K562 (cell line): ENCODE data around the gene STEAP1B. TPM values are rescaled to one million over a fixed set of nuclear protein-coding genes. Genes with fewer than 3 reads are reported as not detected.
A peak's percentile ranks its signal among the peaks of the same experiment; 100 is the strongest.

Experiments used
- ARID1B ChIP-seq: fragments of 450-650 bp; IDR thresholded peaks from 2 replicates; pipeline ENCODE4 v1.6.1; 2016; ENCODE audit warnings: antibody characterized with exemption, mild to moderate bottlenecking, inconsistent platforms
- CBFA2T3 ChIP-seq: fragments of 450-650 bp; IDR thresholded peaks from 2 replicates; pipeline ENCODE4 v1.6.1; 2017
- CREM ChIP-seq: IDR thresholded peaks from 2 replicates; pipeline ENCODE4 v1.6.1; 2014; ENCODE audit warnings: antibody characterized with exemption, low read depth
- EP300 ChIP-seq: IDR thresholded peaks from 2 replicates; pipeline ENCODE4 v1.6.1; 2012; ENCODE audit warnings: low read length, improper control_type of control experiment
- ERF ChIP-seq: fragments of 450-650 bp; formaldehyde crosslinking; IDR thresholded peaks from 2 replicates; pipeline ENCODE4 v1.4.0; 2020; ENCODE audit warnings: mild to moderate bottlenecking, mixed read lengths
- MYC ChIP-seq, 2 experiments: fragments of 250-450 bp in 1 of 2; sonication (Bioruptor Pico) in 1 of 2; IDR thresholded peaks; 2 replicates each; pipeline versions ENCODE4 v1.5.1 to v1.6.1; 2012 to 2021; ENCODE audit warnings: low read depth in 2 of 2, borderline replicate concordance in 1 of 2, improper control_type of control experiment in 1 of 2, low read length in 1 of 2, mild to moderate bottlenecking in 1 of 2, moderate library complexity in 1 of 2
- ZNF592 ChIP-seq: fragments of 450-650 bp; IDR thresholded peaks from 2 replicates; pipeline ENCODE4 v1.6.1; 2017; ENCODE audit warnings: antibody characterized with exemption, mild to moderate bottlenecking
- polyA plus RNA-seq, 8 experiments: library from polyadenylated mRNA; depleted of rRNA in 4 of 8; stranded (reverse) in 5 of 8; unstranded in 3 of 8; fragments of >200 nt; fragmentation: Nextera tagmentation in 2 of 8; fragmentation: Illumina TruSeq in 1 of 8; extraction: Ambion mirVana in 2 of 8; extraction: Trizol in 1 of 8; gene quantifications; 2 replicates each; pipeline versions ENCODE4 v1.2.1 to v1.2.3, GENCODE V29; 2011 to 2014; ENCODE audit warnings: inconsistent platforms in 1 of 8, missing spikeins in 1 of 8
- total RNA-seq, 7 experiments: library from RNA; depleted of rRNA in 6 of 7; stranded (reverse); fragments of >200 nt in 6 of 7; fragmentation: Illumina TruSeq in 2 of 7; extraction: Trizol in 2 of 7; gene quantifications; 2 replicates each; pipeline versions ENCODE4 v1.2.1 to v1.2.3, GENCODE V29; 2011 to 2021; ENCODE audit warnings: low replicate concordance in 1 of 7
- TF ChIP-seq, protein P1 (sequence below): fragments of 450-650 bp; IDR thresholded peaks from 2 replicates; pipeline ENCODE4 v1.6.1; 2016; ENCODE audit warnings: mild to moderate bottlenecking, moderate library complexity
- TF ChIP-seq, protein P2 (sequence below): sonication (generic); formaldehyde crosslinking; IDR thresholded peaks from 2 replicates; pipeline ENCODE4 v1.9.0; 2022; ENCODE audit warnings: mild to moderate bottlenecking, missing genetic modification reagents
- TF ChIP-seq, protein P3 (sequence below): fragments of 450-650 bp; IDR thresholded peaks from 2 replicates; pipeline ENCODE4 v1.6.1; 2016; ENCODE audit warnings: low read depth, mild to moderate bottlenecking, moderate library complexity

The STEAP1B gene
- total and polyA plus RNA-seq, 9 of the 15 experiments (the other 6 are each of a cell fraction or from before 2014, with no cell fraction given) = 20.0 to 38.5 (median 30.6) TPM

DNA sequence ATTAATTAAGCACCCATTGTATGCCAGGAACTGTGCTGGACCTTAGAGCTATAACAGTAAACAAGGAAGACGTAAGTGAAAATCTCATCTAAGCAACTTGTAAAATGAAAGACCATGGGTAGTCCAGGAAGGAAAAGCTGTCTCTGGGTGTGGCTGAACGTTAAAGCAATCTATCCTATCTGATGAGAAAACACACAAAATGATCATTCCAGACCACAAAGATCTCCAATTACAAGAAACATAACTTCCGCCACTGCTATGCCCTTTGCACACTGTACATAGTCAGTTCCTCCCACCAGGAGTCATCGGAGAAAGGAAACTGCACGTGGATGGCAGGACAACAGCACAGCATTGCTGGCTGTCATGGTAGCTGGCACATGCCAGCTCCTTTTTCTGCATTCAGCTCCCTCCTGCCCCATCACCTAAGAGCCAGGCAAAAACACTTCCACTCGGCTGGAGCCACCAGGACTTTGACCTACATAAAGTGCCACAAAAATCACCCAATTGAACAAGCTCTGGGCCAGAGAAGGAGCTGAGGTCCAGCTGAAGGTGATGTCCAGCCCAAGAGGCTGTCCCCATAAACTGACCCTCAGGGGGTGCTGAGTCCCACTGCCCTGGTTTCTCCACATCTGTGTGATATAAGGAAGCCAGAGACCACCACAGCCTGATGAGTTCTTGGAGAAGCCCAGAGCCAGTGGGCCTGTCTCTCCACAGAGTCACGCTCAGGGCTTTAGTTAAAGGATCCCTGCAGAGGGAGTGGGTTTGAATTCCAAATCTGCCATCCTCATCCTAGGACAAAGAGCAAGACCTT, 56.4 kb downstream of the STEAP1B start (continued):
- TF ChIP-seq, protein P1, sequence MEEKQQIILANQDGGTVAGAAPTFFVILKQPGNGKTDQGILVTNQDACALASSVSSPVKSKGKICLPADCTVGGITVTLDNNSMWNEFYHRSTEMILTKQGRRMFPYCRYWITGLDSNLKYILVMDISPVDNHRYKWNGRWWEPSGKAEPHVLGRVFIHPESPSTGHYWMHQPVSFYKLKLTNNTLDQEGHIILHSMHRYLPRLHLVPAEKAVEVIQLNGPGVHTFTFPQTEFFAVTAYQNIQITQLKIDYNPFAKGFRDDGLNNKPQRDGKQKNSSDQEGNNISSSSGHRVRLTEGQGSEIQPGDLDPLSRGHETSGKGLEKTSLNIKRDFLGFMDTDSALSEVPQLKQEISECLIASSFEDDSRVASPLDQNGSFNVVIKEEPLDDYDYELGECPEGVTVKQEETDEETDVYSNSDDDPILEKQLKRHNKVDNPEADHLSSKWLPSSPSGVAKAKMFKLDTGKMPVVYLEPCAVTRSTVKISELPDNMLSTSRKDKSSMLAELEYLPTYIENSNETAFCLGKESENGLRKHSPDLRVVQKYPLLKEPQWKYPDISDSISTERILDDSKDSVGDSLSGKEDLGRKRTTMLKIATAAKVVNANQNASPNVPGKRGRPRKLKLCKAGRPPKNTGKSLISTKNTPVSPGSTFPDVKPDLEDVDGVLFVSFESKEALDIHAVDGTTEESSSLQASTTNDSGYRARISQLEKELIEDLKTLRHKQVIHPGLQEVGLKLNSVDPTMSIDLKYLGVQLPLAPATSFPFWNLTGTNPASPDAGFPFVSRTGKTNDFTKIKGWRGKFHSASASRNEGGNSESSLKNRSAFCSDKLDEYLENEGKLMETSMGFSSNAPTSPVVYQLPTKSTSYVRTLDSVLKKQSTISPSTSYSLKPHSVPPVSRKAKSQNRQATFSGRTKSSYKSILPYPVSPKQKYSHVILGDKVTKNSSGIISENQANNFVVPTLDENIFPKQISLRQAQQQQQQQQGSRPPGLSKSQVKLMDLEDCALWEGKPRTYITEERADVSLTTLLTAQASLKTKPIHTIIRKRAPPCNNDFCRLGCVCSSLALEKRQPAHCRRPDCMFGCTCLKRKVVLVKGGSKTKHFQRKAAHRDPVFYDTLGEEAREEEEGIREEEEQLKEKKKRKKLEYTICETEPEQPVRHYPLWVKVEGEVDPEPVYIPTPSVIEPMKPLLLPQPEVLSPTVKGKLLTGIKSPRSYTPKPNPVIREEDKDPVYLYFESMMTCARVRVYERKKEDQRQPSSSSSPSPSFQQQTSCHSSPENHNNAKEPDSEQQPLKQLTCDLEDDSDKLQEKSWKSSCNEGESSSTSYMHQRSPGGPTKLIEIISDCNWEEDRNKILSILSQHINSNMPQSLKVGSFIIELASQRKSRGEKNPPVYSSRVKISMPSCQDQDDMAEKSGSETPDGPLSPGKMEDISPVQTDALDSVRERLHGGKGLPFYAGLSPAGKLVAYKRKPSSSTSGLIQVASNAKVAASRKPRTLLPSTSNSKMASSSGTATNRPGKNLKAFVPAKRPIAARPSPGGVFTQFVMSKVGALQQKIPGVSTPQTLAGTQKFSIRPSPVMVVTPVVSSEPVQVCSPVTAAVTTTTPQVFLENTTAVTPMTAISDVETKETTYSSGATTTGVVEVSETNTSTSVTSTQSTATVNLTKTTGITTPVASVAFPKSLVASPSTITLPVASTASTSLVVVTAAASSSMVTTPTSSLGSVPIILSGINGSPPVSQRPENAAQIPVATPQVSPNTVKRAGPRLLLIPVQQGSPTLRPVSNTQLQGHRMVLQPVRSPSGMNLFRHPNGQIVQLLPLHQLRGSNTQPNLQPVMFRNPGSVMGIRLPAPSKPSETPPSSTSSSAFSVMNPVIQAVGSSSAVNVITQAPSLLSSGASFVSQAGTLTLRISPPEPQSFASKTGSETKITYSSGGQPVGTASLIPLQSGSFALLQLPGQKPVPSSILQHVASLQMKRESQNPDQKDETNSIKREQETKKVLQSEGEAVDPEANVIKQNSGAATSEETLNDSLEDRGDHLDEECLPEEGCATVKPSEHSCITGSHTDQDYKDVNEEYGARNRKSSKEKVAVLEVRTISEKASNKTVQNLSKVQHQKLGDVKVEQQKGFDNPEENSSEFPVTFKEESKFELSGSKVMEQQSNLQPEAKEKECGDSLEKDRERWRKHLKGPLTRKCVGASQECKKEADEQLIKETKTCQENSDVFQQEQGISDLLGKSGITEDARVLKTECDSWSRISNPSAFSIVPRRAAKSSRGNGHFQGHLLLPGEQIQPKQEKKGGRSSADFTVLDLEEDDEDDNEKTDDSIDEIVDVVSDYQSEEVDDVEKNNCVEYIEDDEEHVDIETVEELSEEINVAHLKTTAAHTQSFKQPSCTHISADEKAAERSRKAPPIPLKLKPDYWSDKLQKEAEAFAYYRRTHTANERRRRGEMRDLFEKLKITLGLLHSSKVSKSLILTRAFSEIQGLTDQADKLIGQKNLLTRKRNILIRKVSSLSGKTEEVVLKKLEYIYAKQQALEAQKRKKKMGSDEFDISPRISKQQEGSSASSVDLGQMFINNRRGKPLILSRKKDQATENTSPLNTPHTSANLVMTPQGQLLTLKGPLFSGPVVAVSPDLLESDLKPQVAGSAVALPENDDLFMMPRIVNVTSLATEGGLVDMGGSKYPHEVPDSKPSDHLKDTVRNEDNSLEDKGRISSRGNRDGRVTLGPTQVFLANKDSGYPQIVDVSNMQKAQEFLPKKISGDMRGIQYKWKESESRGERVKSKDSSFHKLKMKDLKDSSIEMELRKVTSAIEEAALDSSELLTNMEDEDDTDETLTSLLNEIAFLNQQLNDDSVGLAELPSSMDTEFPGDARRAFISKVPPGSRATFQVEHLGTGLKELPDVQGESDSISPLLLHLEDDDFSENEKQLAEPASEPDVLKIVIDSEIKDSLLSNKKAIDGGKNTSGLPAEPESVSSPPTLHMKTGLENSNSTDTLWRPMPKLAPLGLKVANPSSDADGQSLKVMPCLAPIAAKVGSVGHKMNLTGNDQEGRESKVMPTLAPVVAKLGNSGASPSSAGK = peak; percentile 84
- TF ChIP-seq MYC (IDR thresholded peaks at IDR 0.05; ENCODE audit: low read depth, low read length) (peak; percentile 75), MYC (CRISPR knock-in tag; IDR thresholded peaks at IDR 0.05; ENCODE audit: borderline replicate concordance, low read depth) (0 out of 2 replicates have a peak, but pooled peaks have one; percentile 41), CBFA2T3 (peak; percentile 56), EP300 (peak; percentile 80), ZNF592 (peak; percentile 87), ARID1B (peak; percentile 53), CREM (peak; percentile 51; the same call in 1 of the 2 replicates), ERF (CRISPR knock-in tag) (no peak)
- TF ChIP-seq, protein P2, sequence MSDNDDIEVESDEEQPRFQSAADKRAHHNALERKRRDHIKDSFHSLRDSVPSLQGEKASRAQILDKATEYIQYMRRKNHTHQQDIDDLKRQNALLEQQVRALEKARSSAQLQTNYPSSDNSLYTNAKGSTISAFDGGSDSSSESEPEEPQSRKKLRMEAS (CRISPR knock-in tag) = peak; percentile 90
- TF ChIP-seq, protein P3, sequence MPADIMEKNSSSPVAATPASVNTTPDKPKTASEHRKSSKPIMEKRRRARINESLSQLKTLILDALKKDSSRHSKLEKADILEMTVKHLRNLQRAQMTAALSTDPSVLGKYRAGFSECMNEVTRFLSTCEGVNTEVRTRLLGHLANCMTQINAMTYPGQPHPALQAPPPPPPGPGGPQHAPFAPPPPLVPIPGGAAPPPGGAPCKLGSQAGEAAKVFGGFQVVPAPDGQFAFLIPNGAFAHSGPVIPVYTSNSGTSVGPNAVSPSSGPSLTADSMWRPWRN = peak; percentile 87
